IMR-90 (cell line): ENCODE results near the gene G6PC2. TPM values are rescaled to one million over a fixed set of nuclear protein-coding genes. Genes with fewer than 3 reads are reported as not detected.

Experiments
- ATAC-seq: fragments of 200-7000 bp; cut with Tn5 transposase; 2 replicates; pipeline ENCODE4 v1.9.1; 2020; ENCODE audit warnings: low read depth, mild to moderate bottlenecking, moderate library complexity
- BruUV-seq: library from RNA; stranded (reverse); fragments of 400-500 nt; replicated peaks from 2 replicates; lab custom pipeline; 2021; lab: Mats Ljungman, UMichigan
- CTCF ChIA-PET: fragments of 300-600 bp; formaldehyde crosslinking; extraction: SDS; loops from one replicate; lab custom pipeline; 2021; ENCODE audit warnings: antibody characterized with exemption; lab: Yijun Ruan, JAX
- POLR2A ChIA-PET: fragments of 300-600 bp; sonication (Branson Sonifier 250); formaldehyde crosslinking; loops from one replicate; lab custom pipeline; 2022; ENCODE audit warnings: antibody characterized with exemption; ENCODE audit not compliant: unreplicated experiment; lab: Charles Lee
- DNase-seq: peaks from one replicate; pipeline ENCODE4 v3.0.0; 2013
- H2AFZ ChIP-seq: replicated peaks from 2 replicates; pipeline ENCODE3; 2013; ENCODE audit warnings: low read length, mild to moderate bottlenecking; ENCODE audit not compliant: poor library complexity
- H2AK5ac ChIP-seq: 2 replicates; pipeline ENCODE4 v1.6.1; 2013; ENCODE audit warnings: low read depth, low read length, inconsistent platforms
- H2AK9ac ChIP-seq: replicated peaks from 2 replicates; pipeline ENCODE3; 2013; ENCODE audit warnings: mild to moderate bottlenecking, low read depth, low read length, moderate library complexity; ENCODE audit not compliant: poor library complexity
- H2BK120ac ChIP-seq: 2 replicates; pipeline ENCODE4 v1.6.1; 2013; ENCODE audit warnings: low read depth, low read length, inconsistent platforms
- H2BK15ac ChIP-seq: 3 replicates; pipeline ENCODE4 v1.6.1; 2013; ENCODE audit warnings: low read depth, low read length, inconsistent platforms
- H2BK20ac ChIP-seq: 2 replicates; pipeline ENCODE4 v1.6.1; 2013; ENCODE audit warnings: low read depth, mild to moderate bottlenecking, inconsistent platforms, low read length, moderate library complexity
- H2BK5ac ChIP-seq: 2 replicates; pipeline ENCODE4 v1.6.1; 2013; ENCODE audit warnings: mild to moderate bottlenecking, low read depth, low read length, inconsistent platforms; ENCODE audit not compliant: poor library complexity, severe bottlenecking
- H3K14ac ChIP-seq: replicated peaks from 2 replicates; pipeline ENCODE4 v1.6.1; 2013; ENCODE audit warnings: low read depth, low read length, inconsistent platforms
- H3K18ac ChIP-seq: 2 replicates; pipeline ENCODE4 v1.6.1; 2013; ENCODE audit warnings: low read depth, low read length, control low read depth
- H3K23ac ChIP-seq: 2 replicates; pipeline ENCODE4 v1.6.1; 2013; ENCODE audit warnings: low read depth, low read length, inconsistent platforms
- H3K27ac ChIP-seq: 2 replicates; pipeline ENCODE4 v1.5.1; 2013; ENCODE audit warnings: mild to moderate bottlenecking, control low read depth, low read length; ENCODE audit not compliant: insufficient read depth
- H3K27me3 ChIP-seq: 2 replicates; pipeline ENCODE4 v1.6.1; 2013; ENCODE audit warnings: low read length; ENCODE audit not compliant: control insufficient read depth, insufficient read depth
- H3K36me3 ChIP-seq: 2 replicates; pipeline ENCODE4 v1.6.1; 2013; ENCODE audit warnings: low read length, mixed read lengths; ENCODE audit not compliant: control insufficient read depth, insufficient read depth
- H3K4ac ChIP-seq: 2 replicates; pipeline ENCODE4 v1.6.1; 2013; ENCODE audit warnings: low read depth, low read length, inconsistent platforms
- H3K4me1 ChIP-seq: 2 replicates; pipeline ENCODE4 v1.6.1; 2013; ENCODE audit warnings: low read length, mixed read lengths; ENCODE audit not compliant: control insufficient read depth, insufficient read depth
- H3K4me2 ChIP-seq: 2 replicates; pipeline ENCODE4 v1.6.1; 2013; ENCODE audit warnings: low read depth, mild to moderate bottlenecking, control low read depth, low read length, moderate library complexity
- H3K4me3 ChIP-seq: 2 replicates; pipeline ENCODE4 v1.5.1; 2013; ENCODE audit warnings: low read depth, mild to moderate bottlenecking, control low read depth, low read length, moderate library complexity; ENCODE audit not compliant: insufficient read depth
- H3K56ac ChIP-seq: 2 replicates; pipeline ENCODE4 v1.6.1; 2013; ENCODE audit warnings: low read length, inconsistent platforms; ENCODE audit not compliant: insufficient read depth; ENCODE audit errors: extremely low read depth
- H3K79me1 ChIP-seq, 2 experiments: 2 replicates each; pipeline ENCODE4 v1.6.1; 2013; ENCODE audit warnings: low read length in 2 of 2, inconsistent platforms in 1 of 2, low read depth in 1 of 2
- H3K9ac ChIP-seq: 2 replicates; pipeline ENCODE4 v1.6.1; 2013; ENCODE audit warnings: low read depth, low read length, control low read depth
- H3K9me1 ChIP-seq: 2 replicates; pipeline ENCODE4 v1.6.1; 2013; ENCODE audit warnings: low read length, inconsistent platforms; ENCODE audit not compliant: insufficient read depth
- H3K9me3 ChIP-seq: 2 replicates; pipeline ENCODE4 v1.6.1; 2013; ENCODE audit warnings: low read length; ENCODE audit not compliant: control insufficient read depth, insufficient read depth
- H4K20me1 ChIP-seq: 2 replicates; pipeline ENCODE4 v1.6.1; 2013; ENCODE audit warnings: low read length, inconsistent platforms; ENCODE audit not compliant: insufficient read depth
- H4K5ac ChIP-seq: 2 replicates; pipeline ENCODE4 v1.6.1; 2013; ENCODE audit warnings: mild to moderate bottlenecking, low read depth, low read length, control low read depth
- H4K8ac ChIP-seq, 2 experiments: 2 replicates each; pipeline ENCODE4 v1.6.1; 2013; ENCODE audit warnings: low read depth in 2 of 2, low read length in 2 of 2, control low read depth in 1 of 2, inconsistent platforms in 1 of 2
- H4K91ac ChIP-seq: 2 replicates; pipeline ENCODE4 v1.6.1; 2013; ENCODE audit warnings: low read depth, low read length, inconsistent platforms; ENCODE audit not compliant: insufficient read depth
- BHLHE40 ChIP-seq: fragments of 150-350 bp; IDR thresholded peaks from 2 replicates; pipeline ENCODE4 v1.6.1; 2016; ENCODE audit warnings: mild to moderate bottlenecking, low read depth, low read length
- CHD1 ChIP-seq: IDR thresholded peaks from 2 replicates; pipeline ENCODE4 v1.6.1; 2012; ENCODE audit warnings: low read depth, low read length, improper control_type of control experiment
- FOS ChIP-seq: fragments of 150-350 bp; IDR thresholded peaks from 2 replicates; pipeline ENCODE4 v1.6.1; 2016; ENCODE audit warnings: low read depth, low read length
- MAFK ChIP-seq: IDR thresholded peaks from 2 replicates; pipeline ENCODE4 v1.6.1; 2012; ENCODE audit warnings: low read depth, low read length, improper control_type of control experiment
- MAZ ChIP-seq: IDR thresholded peaks from 2 replicates; pipeline ENCODE4 v1.6.1; 2012; ENCODE audit warnings: low read depth, mild to moderate bottlenecking, low read length, improper control_type of control experiment, moderate library complexity, borderline replicate concordance
- MXI1 ChIP-seq: IDR thresholded peaks from 2 replicates; pipeline ENCODE4 v1.6.1; 2012; ENCODE audit warnings: low read depth, mild to moderate bottlenecking, low read length, moderate library complexity, borderline replicate concordance
- POLR2A ChIP-seq: IDR thresholded peaks from 2 replicates; pipeline ENCODE4 v1.6.1; 2012; ENCODE audit warnings: mild to moderate bottlenecking, low read depth, low read length
- RAD21 ChIP-seq: IDR thresholded peaks from 2 replicates; pipeline ENCODE4 v1.6.1; 2012; ENCODE audit warnings: low read length, improper control_type of control experiment
- RCOR1 ChIP-seq: IDR thresholded peaks from 2 replicates; pipeline ENCODE4 v1.6.1; 2012; ENCODE audit warnings: mild to moderate bottlenecking, low read length, improper control_type of control experiment; ENCODE audit not compliant: insufficient replicate concordance
- SMC3 ChIP-seq: fragments of 150-350 bp; IDR thresholded peaks from 2 replicates; pipeline ENCODE4 v1.6.1; 2016; ENCODE audit warnings: low read depth, mild to moderate bottlenecking, antibody characterized with exemption, low read length, moderate library complexity
- WGBS, 2 experiments: methylation state at CpG; one replicate each; pipeline versions ENCODE4 v1.1.5 to v1.1.7; 2013; ENCODE audit warnings: missing lambda C conversion rate in 2 of 2; ENCODE audit not compliant: insufficient read length in 1 of 2; ENCODE audit errors: extremely low coverage in 2 of 2; 5-methylcytosine and 5-hydroxymethylcytosine counted together
- dilution Hi-C: fragments of 300-500 bp; cut with HindIII; formaldehyde crosslinking; loops from one replicate; pipeline ENCODE4 v1.14.3; 2018; ENCODE audit warnings: low sequenced_read_pairs; ENCODE audit not compliant: unreplicated experiment
- in situ Hi-C: fragments of 300-500 bp; cut with MboI; formaldehyde crosslinking; loops from 3 replicates; pipeline ENCODE4 v1.14.3; 2019; ENCODE audit warnings: low sequenced_read_pairs, inconsistent platforms, mixed read lengths
- intact Hi-C: fragments of 100-400 bp; cut with micrococcal nuclease; formaldehyde crosslinking; loops from 2 replicates; pipeline ENCODE4 v1.10.0; 2022
- polyA plus RNA-seq, 3 experiments: library from polyadenylated mRNA; depleted of rRNA; stranded (reverse); fragments of >200 nt; gene quantifications; 2 replicates each; pipeline ENCODE4 v1.2.3, GENCODE V29; 2012; ENCODE audit warnings: low replicate concordance in 1 of 3
- total RNA-seq: library from RNA; depleted of rRNA; stranded (reverse); fragments of >200 nt; gene quantifications from 2 replicates; pipeline ENCODE4 v1.2.3, GENCODE V29; 2012

Gene G6PC2
- total and polyA plus RNA-seq, 2 of the 4 experiments (the other 2 are of a cell fraction), result not detected

GRCh38 chr2:168854651-168855050 lies 46.4 kb upstream of the G6PC2 start:
- Histone ChIP-seq H2AFZ (no peak overlapping the region), H2AK9ac (no peak overlapping the region), H2AK5ac (no peak overlapping the region), H2BK120ac (no peak overlapping the region), H3K4me1 (peaks cover 1% of the 10 kb centered on the region; the same call in 1 of the 2 replicates), H3K4me3 (no peak overlapping the region), H3K18ac (no peak overlapping the region), H3K4ac (no peak overlapping the region), H4K5ac (no peak overlapping the region), H3K4me2 (no peak overlapping the region), H2BK5ac (no peak overlapping the region), H4K20me1 (no peaks in the 10 kb centered on the region), H3K23ac (no peak overlapping the region), H3K14ac (no peak overlapping the region), H2BK15ac (no peak overlapping the region), H3K9me3 (no peaks in the 10 kb centered on the region), H3K9me1 (no peaks in the 10 kb centered on the region), H3K56ac (no peak overlapping the region), H2BK20ac (no peak overlapping the region), H4K8ac (no peak overlapping the region), H3K27ac (no peak overlapping the region), H4K91ac (no peak overlapping the region), H3K27me3 (no peaks in the 10 kb centered on the region), H3K79me1 (no peaks in the 10 kb centered on the region), H3K9ac (no peak overlapping the region), H3K36me3 (no peaks in the 10 kb centered on the region)
- TF ChIP-seq RAD21 (no peak), MAZ (no peak), BHLHE40 (no peak), RCOR1 (no peak), SMC3 (no peak), MAFK (no peak), CHD1 (no peak), POLR2A (no peak), MXI1 (no peak), FOS (no peak)
- dilution Hi-C loops, result no loop called here
- ChIA-PET POLR2A (no interaction called here), CTCF (no interaction called here)
- no TSS peak for BruUV-seq
- whole genome bisulfite sequencing, 2 experiments, result no CpG with 5 or more reads among the region's 5 CpGs
- intact Hi-C loops, result no loop called here
- DNase-seq (no peak), ATAC-seq (no peak)
- in situ Hi-C loops, result no loop called here
